Transverse colon (tissue), 3 donors: ENCODE measurements around the gene SMG9.

Experiments
- POLR2A ChIP-seq: fragments of 450-650 bp; IDR thresholded peaks from one replicate; pipeline ENCODE4 v1.6.1; 2016; ENCODE audit warnings: antibody characterized with exemption, mild to moderate bottlenecking, moderate library complexity
- TF ChIP-seq, protein P1 (sequence below), 5 experiments: fragments of 200-600 bp in 3 of 5; fragments of 450-650 bp in 2 of 5; sonication (generic) in 3 of 5; IDR thresholded peaks; 1 replicate in 2 of 5; 2 replicates in 3 of 5; pipeline ENCODE4 v1.5.1; 2016 to 2017; ENCODE audit warnings: antibody characterized with exemption in 5 of 5, inconsistent platforms in 3 of 5, mild to moderate bottlenecking in 2 of 5, moderate library complexity in 1 of 5

DNA sequence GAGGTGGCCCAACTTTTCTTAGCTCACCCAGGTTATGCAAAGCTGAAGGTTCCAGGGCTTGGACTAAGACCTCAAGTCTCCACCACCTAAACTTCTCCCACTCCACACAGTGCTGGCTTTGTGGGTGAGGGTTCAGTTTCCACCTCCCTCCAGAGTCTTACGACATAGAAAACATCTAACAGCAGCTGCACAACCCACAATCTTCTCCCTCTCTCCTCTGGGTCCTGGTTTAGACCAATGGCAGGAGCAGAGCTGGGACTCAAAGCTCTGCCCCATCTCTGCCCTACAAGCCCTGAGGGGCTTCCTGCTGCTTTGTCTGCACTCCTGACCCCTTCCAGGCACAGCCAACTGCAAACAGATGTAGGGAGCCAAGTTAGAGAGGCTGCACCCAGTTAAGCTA, 22.9 kb downstream of the SMG9 start:
- TF ChIP-seq, protein P1, sequence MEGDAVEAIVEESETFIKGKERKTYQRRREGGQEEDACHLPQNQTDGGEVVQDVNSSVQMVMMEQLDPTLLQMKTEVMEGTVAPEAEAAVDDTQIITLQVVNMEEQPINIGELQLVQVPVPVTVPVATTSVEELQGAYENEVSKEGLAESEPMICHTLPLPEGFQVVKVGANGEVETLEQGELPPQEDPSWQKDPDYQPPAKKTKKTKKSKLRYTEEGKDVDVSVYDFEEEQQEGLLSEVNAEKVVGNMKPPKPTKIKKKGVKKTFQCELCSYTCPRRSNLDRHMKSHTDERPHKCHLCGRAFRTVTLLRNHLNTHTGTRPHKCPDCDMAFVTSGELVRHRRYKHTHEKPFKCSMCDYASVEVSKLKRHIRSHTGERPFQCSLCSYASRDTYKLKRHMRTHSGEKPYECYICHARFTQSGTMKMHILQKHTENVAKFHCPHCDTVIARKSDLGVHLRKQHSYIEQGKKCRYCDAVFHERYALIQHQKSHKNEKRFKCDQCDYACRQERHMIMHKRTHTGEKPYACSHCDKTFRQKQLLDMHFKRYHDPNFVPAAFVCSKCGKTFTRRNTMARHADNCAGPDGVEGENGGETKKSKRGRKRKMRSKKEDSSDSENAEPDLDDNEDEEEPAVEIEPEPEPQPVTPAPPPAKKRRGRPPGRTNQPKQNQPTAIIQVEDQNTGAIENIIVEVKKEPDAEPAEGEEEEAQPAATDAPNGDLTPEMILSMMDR (IDR thresholded peaks at IDR 0.05) = no peak
- no peak for TF ChIP-seq POLR2A
